GM12801 (cell line): ENCODE results near the gene ZSCAN30.

Experiments
- CTCF ChIP-seq: IDR thresholded peaks from one replicate; pipeline ENCODE4 v1.5.1; 2011; ENCODE audit warnings: control low read depth; ENCODE audit not compliant: insufficient read length; ENCODE audit errors: extremely low read depth

ZSCAN30 gene

GRCh38 chr18:35231052-35231451 is 59.0 kb downstream of the ZSCAN30 start:
- TF ChIP-seq CTCF = no peak

DNA sequence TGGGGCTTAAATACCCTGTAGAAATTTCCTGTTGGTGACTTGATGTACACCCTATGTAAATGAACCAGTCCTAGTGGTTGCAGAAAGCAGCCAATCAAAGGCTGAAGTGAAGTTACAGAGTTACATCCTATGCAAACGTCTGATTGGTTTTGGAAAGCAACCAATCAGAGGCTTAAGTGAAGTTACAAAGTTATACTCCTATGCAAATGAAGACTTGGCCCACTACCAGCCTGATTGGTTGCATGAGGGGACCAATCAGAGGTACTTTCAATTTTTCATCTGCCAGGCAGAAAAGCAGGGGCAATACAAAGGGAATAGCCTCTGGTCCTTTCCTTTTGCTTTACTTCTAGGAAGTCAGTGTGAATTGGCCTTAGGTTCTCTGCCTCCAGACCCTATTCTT is 62.8 kb downstream of the ZSCAN30 start:
- TF ChIP-seq CTCF = no peak

- TF ChIP-seq CTCF = no peak
Observed at GRCh38 chr18:35223797-35224196, 66.2 kb downstream of the ZSCAN30 start.

DNA sequence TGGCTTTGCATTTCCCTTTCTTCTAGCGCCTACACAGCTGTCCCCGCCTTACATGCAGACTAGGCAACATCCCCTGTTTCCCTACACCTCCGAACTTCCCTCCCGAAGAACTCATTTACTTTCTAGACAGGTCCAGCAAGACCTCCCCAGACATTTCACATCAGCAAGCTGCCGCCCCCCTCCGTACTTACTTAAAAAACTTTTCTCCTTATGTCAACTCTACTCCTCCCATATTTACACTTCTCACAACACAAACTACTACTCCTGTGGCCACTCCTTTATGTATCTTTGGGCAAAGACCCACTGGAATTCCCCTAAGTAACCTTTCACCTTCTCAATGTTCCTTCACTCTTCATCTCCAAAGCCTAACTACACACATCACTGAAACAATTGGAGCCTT is 69.6 kb downstream of the ZSCAN30 start:
- no peak for TF ChIP-seq CTCF

- TF ChIP-seq CTCF = no peak
Observed at GRCh38 chr18:35215026-35215425, 75.0 kb downstream of the ZSCAN30 start.

GRCh38 chr18:35205199-35205712 is 84.8 kb downstream of the ZSCAN30 start:
- TF ChIP-seq CTCF = no peak

DNA sequence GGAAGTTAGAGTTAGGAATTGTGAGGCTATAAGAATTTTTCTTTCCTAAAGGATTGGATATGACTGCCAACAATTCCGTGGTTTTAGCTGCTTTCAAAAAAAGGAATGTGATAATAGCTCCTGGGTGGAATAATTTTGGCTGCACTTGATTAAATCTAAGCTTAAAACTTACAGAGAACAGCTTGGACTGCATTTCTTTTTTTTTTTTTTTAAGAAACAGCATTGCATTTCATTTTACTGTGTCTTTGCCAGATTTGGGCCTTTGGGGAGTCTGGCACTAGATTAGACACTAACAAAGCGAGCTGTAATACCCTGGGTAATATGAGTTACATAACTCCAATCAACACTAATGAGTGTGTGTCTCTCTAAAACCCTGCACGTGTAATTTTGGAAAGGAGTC is 87.0 kb downstream of the ZSCAN30 start:
- no peak for TF ChIP-seq CTCF

DNA sequence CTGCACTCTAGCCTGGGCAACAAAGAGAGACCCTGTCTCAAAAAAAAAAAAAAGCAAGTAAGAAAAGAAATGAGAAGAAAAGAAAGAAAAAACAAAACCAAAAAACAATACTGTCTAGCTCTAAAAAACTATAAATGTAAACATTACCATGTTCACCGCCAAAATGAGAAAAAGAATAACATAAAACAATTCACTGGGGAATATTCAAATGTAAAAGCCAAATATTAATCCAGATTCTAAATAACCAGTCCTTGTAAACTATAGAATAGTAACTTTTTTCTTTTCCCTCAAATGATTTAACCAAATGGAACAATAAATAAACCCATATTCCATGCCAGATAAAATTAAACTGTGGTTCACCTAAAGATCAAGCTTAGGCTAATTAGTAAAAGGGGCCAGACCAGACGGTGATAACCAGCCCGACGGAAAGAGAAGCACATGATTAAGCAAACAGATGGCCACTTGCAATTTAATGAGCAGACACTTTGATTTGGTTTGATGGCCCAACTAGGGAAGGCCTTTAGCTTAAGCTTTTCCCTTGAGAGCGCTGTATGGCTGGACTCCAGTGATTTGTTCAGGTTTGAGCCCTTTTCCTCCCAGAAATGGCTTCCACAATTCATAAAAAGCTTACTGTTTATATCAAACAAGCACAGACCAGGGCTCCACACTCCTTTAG is 88.6 kb downstream of the ZSCAN30 start:
- no peak for TF ChIP-seq CTCF
